OCI-LY1 (cell line): Measurements from ENCODE around the gene FAM78A.

ENCODE experiments used
- H2AFZ ChIP-seq: fragments of 200-600 bp; sonication (generic), shearing (Covaris generic); 2 replicates; pipeline ENCODE4 v1.6.0; 2014; ENCODE audit warnings: antibody characterized with exemption, mild to moderate bottlenecking, low read length
- H3F3A ChIP-seq: fragments of 200-600 bp; sonication (generic), shearing (Covaris generic); 2 replicates; pipeline ENCODE4 v1.6.0; 2014; ENCODE audit warnings: mild to moderate bottlenecking, antibody characterized with exemption, low read length, moderate library complexity; ENCODE audit not compliant: insufficient read depth
- H3K27ac ChIP-seq: fragments of 200-600 bp; sonication (generic); 2 replicates; pipeline ENCODE4 v1.5.1; 2014; ENCODE audit warnings: low read length, mixed run types, mild to moderate bottlenecking, low read depth; ENCODE audit not compliant: poor library complexity, severe bottlenecking
- H3K27me3 ChIP-seq: fragments of 200-600 bp; sonication (generic); 2 replicates; pipeline ENCODE4 v1.6.0; 2014; ENCODE audit warnings: antibody characterized with exemption, mild to moderate bottlenecking, low read length, moderate library complexity; ENCODE audit not compliant: insufficient read depth
- H3K36me3 ChIP-seq: fragments of 200-600 bp; sonication (generic); 2 replicates; pipeline ENCODE4 v1.6.1; 2014; ENCODE audit warnings: mild to moderate bottlenecking, antibody characterized with exemption, low read length, moderate library complexity, mixed read lengths; ENCODE audit not compliant: insufficient read depth
- H3K4me1 ChIP-seq: fragments of 200-600 bp; sonication (generic); 2 replicates; pipeline ENCODE4 v1.5.1; 2014; ENCODE audit warnings: mild to moderate bottlenecking, low read length, moderate library complexity; ENCODE audit not compliant: insufficient read depth, severe bottlenecking
- H3K4me2 ChIP-seq: fragments of 200-600 bp; sonication (generic), shearing (Covaris generic); 2 replicates; pipeline ENCODE4 v1.6.1; 2014; ENCODE audit warnings: low read length
- H3K4me3 ChIP-seq: fragments of 200-600 bp; sonication (generic); 2 replicates; pipeline ENCODE4 v1.5.1; 2014; ENCODE audit warnings: low read length, low read depth, mild to moderate bottlenecking, mixed read lengths; ENCODE audit not compliant: poor library complexity, severe bottlenecking
- H3K79me2 ChIP-seq: fragments of 200-600 bp; shearing (Covaris generic); 2 replicates; pipeline ENCODE4 v1.6.1; 2016; ENCODE audit warnings: mixed run types, low read length, mixed read lengths; ENCODE audit not compliant: insufficient read depth
- H3K9ac ChIP-seq: fragments of 200-600 bp; sonication (generic), shearing (Covaris generic); 2 replicates; pipeline ENCODE4 v1.6.1; 2014; ENCODE audit warnings: mild to moderate bottlenecking, low read length, mixed read lengths
- H3K9me2 ChIP-seq: fragments of 200-600 bp; sonication (generic), shearing (Covaris generic); 2 replicates; pipeline ENCODE4 v1.6.1; 2014; ENCODE audit warnings: low read depth, mild to moderate bottlenecking, low read length, mixed read lengths
- H3K9me3 ChIP-seq: fragments of 200-600 bp; shearing (Covaris generic); 2 replicates; pipeline ENCODE4 v1.6.1; 2014; ENCODE audit warnings: low read length, mixed read lengths
- H4K20me1 ChIP-seq: fragments of 200-600 bp; sonication (generic), shearing (Covaris generic); 2 replicates; pipeline ENCODE4 v1.6.0; 2016; ENCODE audit warnings: mild to moderate bottlenecking, low read length; ENCODE audit not compliant: insufficient read depth
- EZH2 ChIP-seq: fragments of 200-600 bp; sonication (generic), shearing (Covaris generic); IDR thresholded peaks from 2 replicates; pipeline ENCODE4 v1.8.0; 2017; ENCODE audit warnings: borderline replicate concordance, mixed run types, mild to moderate bottlenecking, antibody characterized with exemption, low read length, moderate library complexity, mixed read lengths
- TF ChIP-seq, protein P1 (sequence below): fragments of 200-600 bp; sonication (generic), shearing (Covaris generic); IDR thresholded peaks from 2 replicates; pipeline ENCODE4 v1.5.1; 2017; ENCODE audit warnings: mild to moderate bottlenecking, antibody characterized with exemption, low read length, moderate library complexity, mixed read lengths

FAM78A gene

DNA sequence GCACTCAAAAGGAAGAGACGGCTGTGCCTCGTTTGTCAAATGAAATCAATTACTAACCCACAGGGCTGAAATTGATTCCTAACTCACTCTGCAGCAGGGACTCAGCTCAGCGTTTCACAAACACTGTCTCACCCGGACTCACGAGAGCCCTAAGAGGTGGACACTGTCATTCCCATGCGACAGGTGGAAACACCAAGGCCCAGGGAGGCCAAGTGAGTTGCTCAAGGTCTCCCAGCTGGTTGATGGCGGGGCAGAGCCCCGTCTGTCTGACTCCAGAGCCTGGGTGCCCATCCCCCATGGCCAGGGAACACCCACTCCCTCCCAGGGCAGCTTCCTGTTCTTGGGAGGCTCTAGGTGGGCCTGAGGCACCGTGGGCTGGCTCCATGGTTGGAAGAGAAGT, 11.9 kb upstream of the FAM78A start:
- Histone ChIP-seq H3K4me2 (no peak overlapping the region), H3K36me3 (no peaks in the 10 kb centered on the region), H3K9ac (no peak overlapping the region), H3K4me1 (peaks cover 4% of the 10 kb centered on the region), H3K27me3 (peaks cover 9% of the 10 kb centered on the region; the same call in 1 of the 2 replicates), H3K27ac (no peak overlapping the region), H2AFZ (no peak overlapping the region), H3K79me2 (no peaks in the 10 kb centered on the region), H4K20me1 (no peaks in the 10 kb centered on the region), H3K4me3 (no peak overlapping the region), H3F3A (no peaks in the 10 kb centered on the region), H3K9me2 (no peaks in the 10 kb centered on the region), H3K9me3 (no peaks in the 10 kb centered on the region)
- TF ChIP-seq, protein P1, sequence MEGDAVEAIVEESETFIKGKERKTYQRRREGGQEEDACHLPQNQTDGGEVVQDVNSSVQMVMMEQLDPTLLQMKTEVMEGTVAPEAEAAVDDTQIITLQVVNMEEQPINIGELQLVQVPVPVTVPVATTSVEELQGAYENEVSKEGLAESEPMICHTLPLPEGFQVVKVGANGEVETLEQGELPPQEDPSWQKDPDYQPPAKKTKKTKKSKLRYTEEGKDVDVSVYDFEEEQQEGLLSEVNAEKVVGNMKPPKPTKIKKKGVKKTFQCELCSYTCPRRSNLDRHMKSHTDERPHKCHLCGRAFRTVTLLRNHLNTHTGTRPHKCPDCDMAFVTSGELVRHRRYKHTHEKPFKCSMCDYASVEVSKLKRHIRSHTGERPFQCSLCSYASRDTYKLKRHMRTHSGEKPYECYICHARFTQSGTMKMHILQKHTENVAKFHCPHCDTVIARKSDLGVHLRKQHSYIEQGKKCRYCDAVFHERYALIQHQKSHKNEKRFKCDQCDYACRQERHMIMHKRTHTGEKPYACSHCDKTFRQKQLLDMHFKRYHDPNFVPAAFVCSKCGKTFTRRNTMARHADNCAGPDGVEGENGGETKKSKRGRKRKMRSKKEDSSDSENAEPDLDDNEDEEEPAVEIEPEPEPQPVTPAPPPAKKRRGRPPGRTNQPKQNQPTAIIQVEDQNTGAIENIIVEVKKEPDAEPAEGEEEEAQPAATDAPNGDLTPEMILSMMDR = no peak
- no peak for TF ChIP-seq EZH2

- Histone ChIP-seq H3K9me2 (no peaks in the 10 kb centered on the region), H3K27ac (no peak overlapping the region), H3K4me1 (peaks cover 4% of the 10 kb centered on the region), H3K9me3 (no peaks in the 10 kb centered on the region), H3K27me3 (peaks cover 10% of the 10 kb centered on the region; the same call in 1 of the 2 replicates), H2AFZ (no peak overlapping the region), H3K36me3 (no peaks in the 10 kb centered on the region), H3F3A (no peaks in the 10 kb centered on the region), H3K79me2 (no peaks in the 10 kb centered on the region), H4K20me1 (no peaks in the 10 kb centered on the region), H3K9ac (no peak overlapping the region), H3K4me3 (no peak overlapping the region), H3K4me2 (no peak overlapping the region)
- TF ChIP-seq, protein P1 = no peak
- TF ChIP-seq EZH2 = no peak
These were observed 11.0 kb upstream of the FAM78A start for GRCh38 chr9:131287359-131287758.

GRCh38 chr9:131284856-131285255, 8.5 kb upstream of the FAM78A start:
- Histone ChIP-seq H2AFZ (no peak overlapping the region), H3K36me3 (no peaks in the 10 kb centered on the region), H4K20me1 (no peaks in the 10 kb centered on the region), H3K27ac (no peak overlapping the region), H3K9ac (no peak overlapping the region), H3K4me3 (no peak overlapping the region), H3F3A (no peaks in the 10 kb centered on the region), H3K9me2 (no peaks in the 10 kb centered on the region), H3K9me3 (no peaks in the 10 kb centered on the region), H3K4me1 (peaks cover 3% of the 10 kb centered on the region), H3K79me2 (no peaks in the 10 kb centered on the region), H3K27me3 (peaks cover 8% of the 10 kb centered on the region; the same call in 1 of the 2 replicates), H3K4me2 (no peak overlapping the region)
- TF ChIP-seq, protein P1 = no peak
